T-helper 2 cell (primary cell): ENCODE data around the gene SGSM2.

Source experiments
- DNase-seq, 5 experiments: peaks; one replicate each; pipeline versions ENCODE4 v3.0.0 to v3.0.0-alpha.2; 2012 to 2022

SGSM2 gene

GRCh38 chr17:2399572-2400473 is 62.5 kb downstream of the SGSM2 start:
- DNase-seq = peak; percentile 84 to 97 (median 92)

DNA sequence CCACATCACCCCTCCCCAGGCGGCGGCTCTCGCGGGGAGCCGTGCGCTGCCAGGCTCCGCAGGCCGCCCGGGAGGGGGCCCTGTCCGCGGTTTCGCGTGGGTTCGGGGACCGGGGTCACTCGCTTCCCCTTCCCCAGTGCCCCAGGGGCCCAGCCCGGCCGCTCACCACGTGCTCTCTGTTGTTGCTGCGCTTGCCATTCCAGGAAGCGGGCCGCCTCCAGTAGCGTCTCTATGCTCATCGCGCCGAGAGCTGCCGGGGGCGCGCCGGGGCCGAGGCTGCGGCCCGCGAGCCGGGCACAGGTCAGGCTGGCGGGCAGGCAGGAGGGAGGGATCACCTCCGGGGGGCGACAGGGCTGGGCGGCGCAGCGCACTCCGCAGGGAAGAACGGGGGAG is 63.2 kb downstream of the SGSM2 start:
- peak in 4 of 5 experiments; percentile 38 to 76 (median 43) for DNase-seq

DNA sequence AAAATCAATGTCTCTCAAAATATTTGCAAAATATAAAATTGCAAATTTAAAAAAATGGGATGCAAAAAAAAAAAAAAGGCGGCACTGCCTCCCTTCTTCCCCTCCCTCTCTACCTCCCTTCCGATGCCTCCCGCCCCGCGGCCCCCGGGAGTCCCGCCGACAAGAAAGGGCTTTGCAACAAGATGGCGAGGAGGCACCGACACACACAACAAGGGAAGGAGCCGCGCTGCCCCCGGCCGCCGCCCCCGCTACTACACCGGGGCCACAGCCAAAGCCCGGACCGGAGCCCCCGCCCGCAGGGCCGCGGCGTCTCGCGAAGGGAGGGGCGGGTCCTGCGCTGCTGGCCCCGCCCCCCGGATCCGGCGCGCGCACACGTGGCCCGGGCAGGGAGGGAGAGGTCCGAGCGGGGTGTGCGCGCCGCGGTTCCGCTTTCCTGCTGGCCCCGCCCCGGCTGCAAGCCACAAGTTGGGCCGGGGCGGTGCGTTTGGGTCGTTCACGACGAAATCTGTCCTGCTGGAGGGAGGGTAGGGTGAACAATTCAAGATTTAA is 63.6 kb downstream of the SGSM2 start, which contains the start of gene MNT:
TSS of gene MNT (minus strand) at position 184 of the 549 bp plus-strand sequence. CDS start 348 bp downstream, outside the sequence.
- peak; percentile 90 to 97 (median 93) for DNase-seq

DNA sequence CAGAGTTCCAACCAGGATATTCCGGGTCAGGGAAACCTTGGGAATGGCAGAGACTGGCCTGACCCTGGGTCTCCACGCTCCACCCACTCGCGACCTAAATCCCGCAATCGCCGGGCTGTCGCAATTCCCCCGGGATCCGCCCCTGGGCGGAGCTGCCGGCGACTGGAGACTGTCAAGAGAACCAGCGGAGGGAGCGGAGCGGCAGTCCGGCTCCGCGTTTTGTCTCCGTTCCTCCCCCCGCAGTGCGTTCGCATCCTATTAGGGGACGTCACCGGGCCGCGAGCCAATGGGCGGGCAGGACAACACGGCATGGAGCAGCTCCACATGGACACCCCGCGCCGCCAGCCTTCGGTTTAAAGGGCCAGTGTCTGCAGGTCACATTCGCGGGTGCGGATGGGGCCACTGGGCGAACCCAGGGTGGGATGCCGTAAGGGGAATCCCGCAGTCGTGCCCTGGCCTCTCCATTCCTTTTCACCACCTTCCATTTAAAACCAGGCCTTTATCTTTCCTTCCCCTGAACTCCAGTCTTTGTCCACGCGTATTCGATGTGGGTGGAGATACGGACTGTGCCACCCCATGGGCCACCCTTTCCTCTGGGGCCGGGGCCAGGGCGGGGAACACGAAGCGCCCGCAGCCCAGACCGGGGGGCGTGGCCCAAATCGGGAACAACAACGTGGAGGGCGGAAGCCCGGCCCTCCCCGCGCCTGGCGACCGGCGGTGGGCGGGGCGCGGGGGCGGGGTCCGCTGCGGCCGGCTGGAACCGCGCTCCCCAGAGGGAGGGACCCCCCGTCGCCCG is 64.3 kb downstream of the SGSM2 start:
- peak; percentile 98 to 100 (median 100) for DNase-seq

DNA sequence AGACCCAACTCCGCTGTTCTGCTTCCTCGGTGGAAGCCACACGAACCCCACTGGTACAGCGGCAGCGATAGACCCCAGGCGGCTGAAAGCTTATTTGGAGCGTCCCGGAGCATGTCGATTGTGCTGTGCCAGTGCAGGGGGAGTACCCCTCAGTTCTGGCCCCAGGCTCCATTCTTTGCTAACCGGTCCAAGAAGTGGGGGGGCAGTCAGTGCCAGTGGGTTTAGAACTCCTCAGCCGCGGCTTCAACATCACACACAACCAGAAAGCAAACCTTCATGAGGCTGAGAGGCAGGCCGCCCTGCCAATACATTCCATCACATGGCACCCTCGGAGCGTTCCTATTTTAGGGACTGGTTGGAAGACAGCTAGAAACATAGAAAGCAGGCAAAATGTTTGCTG is 65.2 kb downstream of the SGSM2 start:
- peak in 1 of 5 experiments; percentile 24 for DNase-seq

DNA sequence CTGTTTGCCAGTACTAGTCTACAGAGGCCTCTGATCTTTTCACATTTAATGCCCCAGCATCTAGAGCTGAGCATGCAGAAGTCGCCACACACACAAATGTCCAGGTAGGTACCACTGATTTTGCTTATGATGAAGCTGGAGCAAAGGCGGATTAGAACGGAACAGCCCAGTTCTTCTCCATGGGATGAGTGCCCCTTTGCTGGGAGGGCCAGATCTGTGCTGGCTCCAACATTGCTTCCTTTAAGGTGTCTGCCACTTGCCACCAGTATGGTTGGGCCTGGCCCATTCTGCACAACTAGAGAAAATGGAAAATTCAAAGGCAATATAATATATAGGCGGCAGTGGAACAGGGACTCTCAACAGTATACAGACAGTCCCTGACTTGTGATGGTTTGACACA is 65.7 kb downstream of the SGSM2 start:
- no peak for DNase-seq

DNA sequence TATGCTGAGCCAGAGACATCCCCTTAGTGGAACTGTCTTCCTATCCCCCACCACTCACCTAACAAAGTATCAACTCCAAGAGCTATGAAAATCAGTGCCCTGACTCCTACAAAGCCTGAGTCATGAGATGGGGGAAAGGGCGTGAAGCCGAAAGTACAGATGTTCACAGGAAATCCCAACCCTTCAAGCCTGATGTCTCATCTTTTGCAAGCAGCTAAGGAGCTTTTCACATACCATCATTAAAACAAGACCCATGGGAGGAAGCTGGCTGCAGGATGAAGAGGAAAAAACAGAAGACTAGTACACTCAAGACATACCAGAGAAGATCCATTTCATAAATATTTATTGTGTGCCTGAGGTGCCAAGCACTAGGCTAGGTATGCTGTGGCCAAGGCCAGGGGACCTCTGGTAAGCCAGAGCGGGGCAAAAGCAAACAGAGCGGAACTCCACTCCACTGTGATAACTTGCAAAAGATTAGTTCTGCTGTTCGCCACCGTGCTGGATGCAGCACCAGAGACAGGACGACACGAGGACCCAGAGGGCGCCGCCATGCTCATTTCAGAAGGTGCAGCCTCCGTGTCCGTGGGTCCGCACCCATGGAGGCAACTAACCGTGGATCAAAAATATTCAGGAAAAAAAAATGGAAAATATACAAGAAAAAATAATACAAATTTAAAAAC is 68.1 kb downstream of the SGSM2 start:
- DNase-seq = no peak

- no peak for DNase-seq
Observed at GRCh38 chr17:2406271-2406902, 69.1 kb downstream of the SGSM2 start.

DNA sequence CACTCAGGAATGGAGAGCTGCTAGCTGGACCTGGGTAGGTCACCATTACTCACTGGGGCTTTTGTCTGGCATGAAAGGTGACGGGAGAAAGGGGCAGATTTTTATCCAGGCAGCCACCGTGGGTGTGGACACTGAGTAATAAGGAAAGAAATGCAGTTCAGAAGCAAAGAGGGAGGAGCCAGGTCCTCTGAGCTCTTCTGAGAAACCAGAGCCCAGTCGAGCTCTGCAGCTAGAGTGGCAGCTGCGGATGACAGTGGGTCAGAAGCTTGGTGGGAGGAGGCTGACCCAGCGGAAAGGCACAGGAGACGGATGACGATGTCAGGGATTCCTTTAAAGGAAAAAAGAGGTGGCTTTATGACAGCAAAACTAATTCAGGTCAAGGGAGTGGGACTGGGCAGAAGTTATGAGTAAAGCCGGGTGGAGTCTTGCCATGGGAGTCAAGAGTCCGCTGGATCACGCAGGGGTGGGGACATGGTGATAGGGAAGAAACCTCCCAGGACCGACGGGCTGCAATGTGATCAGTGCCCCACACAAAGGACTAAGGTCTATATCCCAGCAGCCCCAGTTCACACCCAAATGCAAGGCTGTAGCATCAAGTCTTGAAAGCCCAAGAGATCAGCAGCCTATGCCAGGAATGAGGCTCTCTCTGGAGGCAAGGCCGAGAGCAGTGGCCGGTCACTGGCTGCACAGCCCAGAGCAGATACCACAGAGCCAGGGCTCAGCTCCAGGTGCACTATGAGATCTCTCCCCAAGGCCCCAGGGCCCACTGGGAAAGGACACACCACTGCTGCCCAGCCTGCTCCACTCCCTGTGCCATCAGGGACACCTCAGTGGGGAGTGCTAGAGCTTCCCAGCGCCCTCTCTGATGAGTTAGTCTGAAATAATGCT is 69.8 kb downstream of the SGSM2 start:
- peak in 1 of 5 experiments; percentile 49 for DNase-seq

DNA sequence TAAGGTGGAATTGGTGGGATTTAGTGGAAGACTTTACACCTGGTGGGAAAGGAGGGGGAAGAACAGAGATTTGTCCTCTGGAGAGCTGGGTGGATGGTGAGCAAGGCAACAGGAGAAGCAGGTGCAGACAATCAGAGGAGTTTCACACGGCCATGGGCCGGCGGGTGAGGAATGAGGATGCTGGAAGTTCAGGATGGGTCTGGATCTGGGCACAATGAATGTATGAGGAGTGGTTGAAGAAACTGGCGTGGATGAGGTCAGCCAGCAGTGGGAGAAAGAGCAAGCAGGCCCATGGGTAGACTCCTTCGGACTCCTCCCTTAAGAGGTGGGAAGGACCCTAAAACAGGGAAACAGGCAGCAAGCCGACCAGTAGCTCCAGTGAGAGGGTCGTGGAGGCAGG is 73.7 kb downstream of the SGSM2 start:
- DNase-seq = no peak

DNA sequence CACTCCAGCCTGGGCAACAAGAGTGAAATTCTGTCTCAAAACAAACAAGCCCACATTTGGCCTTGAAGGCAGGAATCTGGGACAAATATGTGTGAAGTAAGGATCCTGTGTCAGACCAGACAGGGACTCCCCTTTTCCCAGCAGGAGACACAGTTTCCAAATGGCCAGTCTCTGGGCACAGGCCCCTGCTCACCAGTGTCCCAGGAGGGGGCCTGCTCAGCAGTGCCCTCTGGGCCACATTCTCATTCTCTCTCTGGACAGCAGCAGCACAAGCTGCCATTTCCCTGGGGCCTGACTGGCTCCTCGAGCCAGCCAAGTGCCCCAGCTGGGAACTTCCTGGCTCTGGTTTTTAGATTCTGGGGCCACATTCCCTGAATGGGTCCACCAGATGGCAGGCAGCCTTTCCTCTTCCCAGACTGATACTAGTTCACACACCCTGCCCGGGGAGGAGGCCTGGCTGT is 75.3 kb downstream of the SGSM2 start:
- no peak for DNase-seq

DNA sequence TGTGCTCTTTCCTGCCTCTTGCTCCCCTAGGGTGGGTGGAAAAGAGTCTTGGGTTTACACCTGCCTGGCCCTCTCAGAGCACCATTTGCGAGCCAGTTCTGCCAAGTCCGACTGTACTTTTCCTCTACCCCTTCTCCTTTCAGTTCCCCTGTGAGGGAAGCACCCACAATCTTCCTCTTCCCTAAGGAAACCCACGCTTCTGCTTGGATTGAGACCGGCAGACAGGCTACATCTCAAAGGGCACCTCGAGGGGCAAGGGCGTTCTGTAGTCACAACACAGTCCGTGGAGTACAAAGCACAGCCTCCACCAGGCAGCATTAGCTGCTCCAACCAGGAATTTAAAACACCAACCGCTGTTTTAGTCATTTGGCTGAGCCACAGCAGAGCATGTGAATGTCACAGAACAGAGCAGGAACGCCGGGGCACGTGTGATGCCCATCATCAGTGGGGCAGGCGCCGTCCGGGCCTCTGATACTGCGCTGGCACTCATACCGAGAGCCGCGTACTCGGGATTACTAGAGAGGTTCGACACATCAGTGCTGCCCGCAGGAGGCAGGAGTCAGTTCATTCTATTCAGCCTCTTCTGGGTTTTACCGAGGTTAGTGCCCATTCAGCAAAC is 77.3 kb downstream of the SGSM2 start:
- DNase-seq = no peak

DNA sequence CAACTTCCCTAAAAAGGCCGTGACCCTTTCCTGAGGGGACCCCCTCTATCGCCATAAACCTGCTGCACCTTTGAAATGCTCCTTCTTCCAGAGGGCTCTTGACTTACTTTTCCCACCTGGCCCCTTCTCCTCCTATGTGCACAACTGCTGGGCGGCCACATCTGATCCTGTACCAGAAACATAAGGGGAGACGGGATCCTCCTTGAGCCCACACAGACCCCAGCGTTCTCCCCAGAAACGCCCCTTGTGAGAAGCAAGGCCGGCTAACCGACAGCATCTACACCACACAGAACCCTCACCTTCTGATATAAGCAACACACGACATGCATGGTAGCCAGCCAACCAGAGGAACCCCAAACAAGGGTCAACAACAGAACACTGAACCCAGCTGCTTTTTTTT is 77.8 kb downstream of the SGSM2 start:
- DNase-seq = no peak

- DNase-seq = peak; percentile 70 to 83 (median 80)
Observed at GRCh38 chr17:2416010-2416734, 78.9 kb downstream of the SGSM2 start.

GRCh38 chr17:2418572-2418971 is 81.3 kb downstream of the SGSM2 start:
- no peak for DNase-seq

DNA sequence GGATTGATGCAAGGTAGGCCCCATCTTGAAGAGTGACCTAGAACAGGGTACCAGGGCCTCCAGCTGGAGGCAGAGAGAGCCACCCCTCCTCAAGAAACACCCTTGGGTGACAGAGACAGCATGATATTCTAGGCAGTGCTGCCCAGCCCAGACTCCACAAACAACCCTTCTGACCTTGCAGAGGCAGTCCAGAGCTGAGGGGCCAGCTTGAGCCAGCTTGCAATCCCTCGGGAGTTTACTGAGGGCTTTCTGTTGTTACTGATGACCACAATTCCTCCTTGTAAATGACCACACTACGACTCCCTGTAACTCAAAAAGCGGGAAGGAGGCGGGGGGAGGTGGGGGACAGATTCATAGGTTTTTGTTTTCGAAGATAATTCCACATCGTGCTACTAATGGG is 82.2 kb downstream of the SGSM2 start:
- DNase-seq = no peak

DNA sequence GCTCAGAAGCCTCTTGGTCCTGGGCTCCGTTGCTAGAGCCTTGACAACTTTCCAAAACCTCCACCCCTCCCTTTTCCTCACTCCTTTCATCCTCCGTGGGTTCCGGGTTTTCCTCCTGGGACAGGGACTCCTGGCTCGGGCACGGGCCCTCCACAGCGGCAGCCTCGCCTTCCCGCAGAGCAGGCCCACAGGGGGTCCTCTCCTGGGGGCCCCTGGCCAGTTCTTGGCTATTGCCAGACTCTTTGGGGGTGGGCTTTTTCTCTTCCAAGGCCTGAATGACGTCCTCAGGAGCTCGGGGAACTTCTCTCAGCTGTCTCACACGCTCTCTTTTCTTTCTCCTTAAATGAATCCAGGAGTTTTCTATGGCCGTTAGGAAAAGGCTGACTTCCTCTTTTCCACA is 82.9 kb downstream of the SGSM2 start:
- no peak for DNase-seq

DNA sequence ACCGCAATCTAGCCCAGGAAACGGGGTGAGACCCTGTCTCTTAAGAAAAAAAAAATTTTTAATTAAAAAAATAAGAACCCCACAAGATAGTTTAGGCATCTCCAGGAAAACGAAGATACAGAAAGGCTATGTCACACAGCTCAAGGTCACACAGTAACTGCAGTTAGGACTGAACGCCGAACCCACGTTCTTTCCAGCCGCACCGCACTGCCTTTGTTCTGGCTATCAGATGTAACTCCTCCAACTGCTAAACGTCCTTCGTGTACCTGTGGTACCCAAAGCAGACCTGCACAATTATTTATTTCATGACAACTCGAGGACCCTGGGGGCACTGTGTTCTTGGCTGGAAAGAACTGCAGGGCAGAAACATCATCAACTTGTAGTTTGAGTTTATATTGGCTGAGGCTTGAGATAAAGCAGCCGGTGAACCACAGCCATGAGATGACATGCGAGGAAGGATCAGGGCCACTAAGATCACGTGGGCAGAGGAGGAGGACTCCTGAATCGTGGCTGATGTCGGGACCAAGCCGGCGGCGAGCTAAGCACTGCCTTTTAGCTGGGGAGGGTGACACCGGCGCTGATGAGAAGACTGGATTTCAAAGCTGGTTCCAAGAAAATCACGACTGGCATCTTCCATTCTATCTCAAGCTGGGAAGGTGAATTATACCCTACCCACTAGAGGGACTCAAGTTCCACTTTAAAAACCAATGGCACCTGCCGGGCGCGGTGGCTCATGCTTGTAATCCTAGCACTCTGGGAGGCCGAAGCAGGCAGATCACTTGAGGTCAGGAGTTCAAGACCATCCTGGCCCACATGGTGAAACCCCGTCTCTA is 84.2 kb downstream of the SGSM2 start:
- no peak for DNase-seq

DNA sequence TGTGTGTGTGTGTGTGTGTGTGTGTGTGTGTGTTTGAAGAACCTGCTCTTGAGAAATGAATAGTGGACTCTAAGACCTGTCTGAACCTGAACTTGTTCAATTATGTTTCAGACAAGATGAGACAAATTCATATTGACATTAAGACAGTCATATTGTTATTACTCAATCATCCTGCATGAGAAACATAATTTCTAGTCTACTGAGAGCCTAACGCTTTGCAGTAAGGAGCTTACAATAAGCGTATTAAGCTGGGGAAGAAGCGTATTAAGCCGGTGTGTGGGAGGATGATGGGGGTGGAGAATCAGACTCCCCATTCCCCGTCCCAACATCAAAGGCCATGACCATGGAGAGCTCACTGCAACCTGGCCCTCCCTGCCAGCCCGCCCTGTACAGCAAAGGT is 86.0 kb downstream of the SGSM2 start:
- no peak for DNase-seq
